GM18858 (cell line): ENCODE data around the gene TMEM204.
"Not testable (repeated sequence)": the region's sequence is repeated elsewhere in the genome, so short reads cannot be mapped to it uniquely, and the experiment has no call there.

Source experiments
- ATAC-seq: cut with Tn5 transposase; IDR thresholded peaks from one replicate; pipeline ENCODE4 v1.9.1; 2021; ENCODE audit not compliant: unreplicated experiment

TMEM204 gene

DNA sequence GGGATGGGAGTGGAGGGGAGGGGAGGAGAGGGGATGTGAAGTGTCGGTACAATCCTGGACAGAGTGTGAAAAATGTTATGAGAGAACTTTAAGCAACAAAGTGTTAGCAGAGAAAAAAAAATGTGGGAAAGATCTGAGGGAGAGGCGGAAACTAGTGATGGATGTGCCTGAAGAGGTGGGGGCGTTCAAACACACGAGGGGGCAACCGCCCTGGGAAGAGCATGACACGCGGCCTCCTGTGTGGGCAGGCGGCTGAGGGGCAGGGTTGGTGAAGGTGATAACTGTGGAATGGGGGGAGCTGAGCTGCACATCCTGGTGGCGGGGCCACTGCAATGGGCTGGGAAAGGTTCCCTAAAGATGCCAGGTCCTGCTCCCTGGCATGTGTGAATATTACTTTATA is 48.3 kb downstream of the TMEM204 start:
- no peak for ATAC-seq

DNA sequence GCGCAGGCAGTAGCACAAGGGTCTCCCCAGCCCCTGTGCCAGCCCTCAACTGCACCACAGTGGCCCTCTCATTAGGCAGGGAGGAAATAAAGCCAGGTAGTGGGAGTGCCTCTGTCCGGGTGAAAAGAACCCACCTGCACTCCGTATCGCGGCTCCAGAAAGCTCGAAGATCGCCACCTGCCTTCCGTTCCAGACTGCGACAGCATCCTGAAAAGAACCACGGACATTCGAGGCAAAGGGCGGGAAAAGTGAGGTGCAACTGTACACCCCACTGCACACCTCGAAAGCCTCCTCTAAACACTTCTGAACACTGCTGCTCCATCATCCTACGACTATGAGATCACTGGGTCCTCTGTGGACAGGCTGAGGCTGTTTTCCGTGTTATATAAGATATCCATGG is 49.7 kb downstream of the TMEM204 start:
- ATAC-seq = no peak

DNA sequence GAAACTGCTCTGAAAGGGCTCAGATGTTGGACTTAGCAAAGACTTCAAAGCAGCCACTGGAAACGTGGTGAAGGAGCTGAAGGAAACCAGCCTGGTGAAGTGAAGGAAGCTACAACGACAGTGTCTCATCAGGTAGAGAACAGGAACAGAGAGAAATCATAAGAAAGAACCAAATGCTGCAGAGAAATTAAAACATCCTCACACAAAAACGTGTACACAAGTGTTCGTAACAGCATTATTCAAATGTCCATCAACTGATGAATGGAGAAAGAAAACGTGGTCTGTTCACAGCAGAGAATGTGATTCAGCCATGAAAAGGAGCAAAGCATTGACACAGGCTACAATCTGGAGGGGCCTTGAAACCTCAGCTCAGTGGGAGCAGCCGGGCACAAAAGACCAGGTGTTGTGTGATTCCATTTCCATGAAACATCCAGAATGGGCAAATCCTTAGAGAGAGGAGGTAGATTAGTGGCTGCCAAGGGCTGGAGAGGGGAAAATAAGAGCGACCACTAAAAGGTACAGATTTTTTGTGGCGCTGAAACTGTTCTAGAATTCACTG is 51.5 kb downstream of the TMEM204 start:
- no peak for ATAC-seq

DNA sequence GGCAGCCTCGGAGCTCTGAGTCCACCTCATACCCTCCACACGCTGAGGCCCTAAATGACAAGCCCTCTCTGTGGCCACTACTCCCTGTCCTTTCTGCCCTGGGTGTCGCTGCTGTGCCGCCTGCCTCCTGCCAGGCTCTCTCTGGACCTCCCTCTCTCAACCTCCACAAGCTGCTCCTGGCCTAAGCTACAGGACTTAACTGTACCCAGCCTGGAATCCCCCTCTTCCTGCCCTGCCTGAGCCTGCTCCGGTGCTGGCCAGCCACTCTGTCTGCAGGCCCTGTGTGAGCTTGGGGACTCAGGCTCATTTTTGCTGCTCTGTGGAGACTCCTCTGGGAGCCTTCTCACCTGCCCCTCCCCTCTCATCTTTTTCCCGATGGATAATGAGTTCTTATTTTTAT is 56.9 kb downstream of the TMEM204 start:
- no peak for ATAC-seq

DNA sequence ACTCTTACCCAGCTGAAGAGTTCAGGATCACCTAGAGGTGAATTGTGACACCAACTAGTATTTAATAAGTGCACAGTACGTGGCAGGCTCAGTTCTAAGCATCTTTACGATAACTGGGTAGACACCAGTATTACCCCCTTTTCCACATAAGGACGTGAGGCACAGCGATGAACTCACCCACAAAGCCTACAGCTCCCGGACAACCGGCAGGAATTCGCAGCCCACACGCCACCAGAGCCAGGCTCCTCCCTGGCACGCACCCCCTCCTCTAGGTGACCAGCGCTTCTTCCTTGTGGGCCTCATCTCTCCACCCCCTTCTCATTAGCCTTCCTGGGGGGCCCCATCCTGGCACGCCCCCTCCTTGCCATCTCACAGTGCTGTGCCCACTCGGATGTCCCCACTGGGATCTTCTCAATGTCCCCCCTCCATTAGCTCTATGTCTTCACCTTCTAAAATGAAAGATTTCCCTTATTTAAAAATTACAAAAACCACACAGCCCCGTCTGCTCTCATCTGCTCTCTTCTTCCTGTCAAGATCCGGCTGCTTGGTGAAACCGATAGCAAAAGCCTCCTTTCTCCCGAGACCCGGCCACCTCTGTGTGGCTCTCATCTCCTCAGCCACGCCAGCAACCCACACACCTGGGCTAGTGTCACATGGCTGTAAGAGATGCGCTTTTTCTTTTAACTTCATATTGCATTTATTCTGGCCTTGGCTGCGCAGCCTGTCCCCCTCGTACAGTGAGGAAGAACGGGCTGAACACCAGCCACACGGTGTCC is 57.7 kb downstream of the TMEM204 start:
- ATAC-seq = no peak

DNA sequence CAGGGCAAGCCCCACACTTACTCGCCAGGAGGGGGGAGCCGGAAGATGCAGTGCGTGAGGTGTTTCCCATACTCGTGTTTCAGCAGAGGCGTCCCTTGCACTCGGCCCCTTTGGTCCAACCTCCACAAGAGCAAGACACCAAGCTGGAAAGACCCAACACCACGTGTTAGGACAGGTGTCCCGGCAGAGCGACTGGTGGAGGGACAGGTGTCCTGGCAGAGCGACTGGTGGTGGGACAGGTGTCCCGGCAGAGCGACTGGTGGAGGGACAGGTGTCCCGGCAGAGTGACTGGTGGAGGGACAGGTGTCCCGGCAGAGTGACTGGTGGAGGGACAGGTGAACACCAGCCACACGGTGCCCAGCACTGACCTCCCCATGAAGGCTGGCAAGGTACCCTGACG is 59.0 kb downstream of the TMEM204 start:
- no peak for ATAC-seq

DNA sequence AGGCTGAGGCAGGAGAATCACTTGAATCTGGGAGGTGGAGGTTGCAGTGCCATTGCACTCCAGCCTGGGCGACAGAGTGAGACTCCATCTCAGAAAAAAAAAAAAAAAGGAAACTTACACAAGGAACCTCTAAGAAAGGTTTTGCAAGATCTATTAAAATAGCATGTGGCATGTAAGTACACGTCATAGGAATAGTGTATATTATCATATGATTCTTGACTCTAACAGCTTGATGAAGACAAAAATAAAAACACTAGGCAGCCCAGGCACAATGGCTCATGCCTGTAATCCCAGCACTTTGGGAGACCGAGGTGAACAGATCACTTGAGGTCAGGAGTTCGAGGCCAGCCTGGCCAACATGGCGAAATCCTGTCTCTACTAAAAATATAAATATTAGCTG is 62.0 kb downstream of the TMEM204 start:
- ATAC-seq = not testable (repeated sequence)

DNA sequence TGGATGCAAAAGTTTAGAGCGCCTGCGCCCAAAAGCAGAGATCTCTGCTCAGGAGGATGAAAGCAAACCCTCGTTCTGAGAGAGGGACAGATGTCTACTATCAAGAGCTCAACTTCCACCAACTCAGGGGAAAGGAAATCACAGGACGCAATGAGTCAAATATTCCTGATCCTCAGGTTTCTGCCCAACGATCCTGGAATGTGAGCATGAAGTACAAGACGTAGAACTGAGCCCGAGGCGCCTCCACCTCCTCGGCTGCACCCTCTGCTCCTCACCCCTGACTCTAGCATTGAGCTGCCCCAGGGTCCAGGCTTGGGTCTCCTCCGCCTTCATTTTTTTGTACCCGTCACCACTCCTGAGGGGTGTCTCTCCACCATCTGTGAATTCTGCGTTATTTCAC is 63.0 kb downstream of the TMEM204 start:
- no peak for ATAC-seq

DNA sequence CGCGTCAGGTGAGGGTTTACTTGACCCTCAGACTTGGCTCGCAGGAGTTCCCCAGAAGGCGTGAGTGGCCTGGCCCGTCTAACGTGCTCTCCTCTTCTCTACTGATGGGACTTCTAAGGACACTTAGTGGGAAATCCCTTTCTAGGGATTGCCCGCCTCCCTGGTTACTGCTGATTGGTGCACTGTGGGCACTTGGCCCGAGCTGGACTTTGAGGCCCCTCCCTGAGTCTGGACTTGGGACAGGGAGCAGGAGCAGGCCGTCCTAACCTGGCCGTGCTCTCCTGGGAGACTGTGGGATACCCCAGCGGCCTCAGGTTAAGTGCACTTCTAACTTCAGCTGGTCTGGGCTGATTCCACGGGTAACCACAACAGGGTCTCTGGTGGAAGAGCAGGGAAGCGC is 63.7 kb downstream of the TMEM204 start:
- no peak for ATAC-seq

DNA sequence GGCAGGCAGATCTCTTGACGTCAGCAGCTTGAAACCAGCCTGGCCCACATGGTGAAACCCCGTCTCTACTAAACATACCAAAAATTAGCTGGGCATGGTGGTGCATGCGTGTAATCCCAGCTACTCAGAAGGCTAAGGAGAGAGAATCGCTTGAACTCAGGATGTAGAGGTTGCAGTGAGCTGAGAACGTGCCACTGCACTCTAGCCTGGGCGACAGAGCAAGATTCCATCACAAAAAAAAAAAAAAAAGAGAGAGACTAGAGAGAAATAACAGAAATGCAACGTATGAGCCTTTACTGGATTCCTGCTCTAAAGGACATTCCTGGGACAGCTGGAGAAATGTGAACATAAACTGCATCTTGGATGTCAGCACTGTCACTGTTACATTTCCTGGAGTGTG is 67.6 kb downstream of the TMEM204 start:
- no peak for ATAC-seq

DNA sequence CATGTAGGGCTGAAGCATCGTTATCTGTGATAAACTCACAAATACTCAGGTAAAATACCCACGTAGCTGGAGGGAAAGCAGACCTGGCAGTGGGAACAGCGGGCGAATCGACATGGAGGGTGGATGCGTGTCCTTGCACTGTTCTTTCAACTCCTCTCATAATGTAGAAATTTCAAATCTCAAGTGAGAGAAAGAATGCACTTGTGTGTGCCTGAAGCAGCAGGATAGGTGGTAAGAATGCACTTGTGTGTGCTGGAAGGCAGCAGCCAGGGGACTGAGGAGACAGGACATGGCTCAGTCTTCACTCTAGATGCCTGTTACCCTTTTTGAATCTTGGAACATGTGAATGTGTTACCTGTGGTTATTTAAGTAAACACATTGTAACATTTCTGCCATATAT is 68.0 kb downstream of the TMEM204 start:
- ATAC-seq = no peak

DNA sequence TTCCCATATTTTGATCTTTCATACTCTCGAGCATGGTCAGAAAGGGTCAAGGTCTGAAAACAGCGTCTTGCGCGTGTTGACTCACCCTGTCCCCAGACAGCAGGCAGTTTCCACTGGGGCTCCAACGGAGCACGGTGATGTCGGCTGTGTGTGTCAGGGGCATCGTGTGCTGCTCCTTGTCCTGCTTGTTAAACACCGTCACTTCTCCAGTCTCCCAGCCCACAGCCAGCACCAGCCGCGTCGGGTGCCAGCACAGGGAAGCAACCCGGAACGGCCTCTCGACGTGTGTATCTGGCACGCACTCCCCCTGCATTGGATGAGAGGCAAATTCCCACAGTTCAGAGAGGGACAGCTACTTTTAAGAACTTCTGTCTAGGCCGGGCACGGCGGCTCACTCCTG is 68.8 kb downstream of the TMEM204 start:
- no peak for ATAC-seq
